OCI-LY1 (cell line): Measurements from ENCODE around the gene HLA-DOA.

Experiments used
- H2AFZ ChIP-seq: fragments of 200-600 bp; sonication (generic), shearing (Covaris generic); 2 replicates; pipeline ENCODE4 v1.6.0; 2014; ENCODE audit warnings: antibody characterized with exemption, mild to moderate bottlenecking, low read length
- H3F3A ChIP-seq: fragments of 200-600 bp; sonication (generic), shearing (Covaris generic); 2 replicates; pipeline ENCODE4 v1.6.0; 2014; ENCODE audit warnings: mild to moderate bottlenecking, antibody characterized with exemption, low read length, moderate library complexity; ENCODE audit not compliant: insufficient read depth
- H3K27ac ChIP-seq: fragments of 200-600 bp; sonication (generic); 2 replicates; pipeline ENCODE4 v1.5.1; 2014; ENCODE audit warnings: low read length, mixed run types, mild to moderate bottlenecking, low read depth; ENCODE audit not compliant: poor library complexity, severe bottlenecking
- H3K27me3 ChIP-seq: fragments of 200-600 bp; sonication (generic); 2 replicates; pipeline ENCODE4 v1.6.0; 2014; ENCODE audit warnings: antibody characterized with exemption, mild to moderate bottlenecking, low read length, moderate library complexity; ENCODE audit not compliant: insufficient read depth
- H3K36me3 ChIP-seq: fragments of 200-600 bp; sonication (generic); 2 replicates; pipeline ENCODE4 v1.6.1; 2014; ENCODE audit warnings: mild to moderate bottlenecking, antibody characterized with exemption, low read length, moderate library complexity, mixed read lengths; ENCODE audit not compliant: insufficient read depth
- H3K4me1 ChIP-seq: fragments of 200-600 bp; sonication (generic); 2 replicates; pipeline ENCODE4 v1.5.1; 2014; ENCODE audit warnings: mild to moderate bottlenecking, low read length, moderate library complexity; ENCODE audit not compliant: insufficient read depth, severe bottlenecking
- H3K4me2 ChIP-seq: fragments of 200-600 bp; sonication (generic), shearing (Covaris generic); 2 replicates; pipeline ENCODE4 v1.6.1; 2014; ENCODE audit warnings: low read length
- H3K4me3 ChIP-seq: fragments of 200-600 bp; sonication (generic); 2 replicates; pipeline ENCODE4 v1.5.1; 2014; ENCODE audit warnings: low read length, low read depth, mild to moderate bottlenecking, mixed read lengths; ENCODE audit not compliant: poor library complexity, severe bottlenecking
- H3K79me2 ChIP-seq: fragments of 200-600 bp; shearing (Covaris generic); 2 replicates; pipeline ENCODE4 v1.6.1; 2016; ENCODE audit warnings: mixed run types, low read length, mixed read lengths; ENCODE audit not compliant: insufficient read depth
- H3K9ac ChIP-seq: fragments of 200-600 bp; sonication (generic), shearing (Covaris generic); 2 replicates; pipeline ENCODE4 v1.6.1; 2014; ENCODE audit warnings: mild to moderate bottlenecking, low read length, mixed read lengths
- H3K9me2 ChIP-seq: fragments of 200-600 bp; sonication (generic), shearing (Covaris generic); 2 replicates; pipeline ENCODE4 v1.6.1; 2014; ENCODE audit warnings: low read depth, mild to moderate bottlenecking, low read length, mixed read lengths
- H3K9me3 ChIP-seq: fragments of 200-600 bp; shearing (Covaris generic); 2 replicates; pipeline ENCODE4 v1.6.1; 2014; ENCODE audit warnings: low read length, mixed read lengths
- H4K20me1 ChIP-seq: fragments of 200-600 bp; sonication (generic), shearing (Covaris generic); 2 replicates; pipeline ENCODE4 v1.6.0; 2016; ENCODE audit warnings: mild to moderate bottlenecking, low read length; ENCODE audit not compliant: insufficient read depth
- EZH2 ChIP-seq: fragments of 200-600 bp; sonication (generic), shearing (Covaris generic); IDR thresholded peaks from 2 replicates; pipeline ENCODE4 v1.8.0; 2017; ENCODE audit warnings: borderline replicate concordance, mixed run types, mild to moderate bottlenecking, antibody characterized with exemption, low read length, moderate library complexity, mixed read lengths
- TF ChIP-seq, protein P1 (sequence below): fragments of 200-600 bp; sonication (generic), shearing (Covaris generic); IDR thresholded peaks from 2 replicates; pipeline ENCODE4 v1.5.1; 2017; ENCODE audit warnings: mild to moderate bottlenecking, antibody characterized with exemption, low read length, moderate library complexity, mixed read lengths

The HLA-DOA gene

DNA sequence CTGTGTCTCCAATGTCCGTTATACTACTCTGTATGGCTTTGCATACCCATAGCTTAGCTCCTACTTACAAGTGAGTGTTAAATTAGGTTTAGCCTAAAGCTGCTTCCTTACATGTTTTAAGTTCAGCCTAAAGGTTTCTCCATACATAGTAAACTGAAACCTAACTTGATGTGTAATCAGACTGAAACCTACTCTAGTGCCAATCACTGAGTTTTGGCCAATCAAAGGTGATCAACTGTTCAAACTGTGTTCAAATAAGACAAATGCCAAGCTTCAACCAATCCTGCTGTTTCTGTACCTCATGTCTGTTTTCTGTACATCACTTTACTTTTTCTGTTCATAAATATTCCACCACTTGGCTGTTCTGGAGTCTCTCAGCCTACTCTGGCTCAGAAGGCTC is 20.0 kb downstream of the HLA-DOA start:
- H3K9ac ChIP-seq, result no peak overlapping the region

GRCh38 chr6:32984622-32985389 is 24.6 kb downstream of the HLA-DOA start:
- Histone ChIP-seq H3K27ac (peak overlapping the region; percentile 75), H3K9me3 (no peaks in the 10 kb centered on the region), H3K4me1 (peaks cover 4% of the 10 kb centered on the region), H3K36me3 (peaks cover 38% of the 10 kb centered on the region), H3K4me2 (no peak overlapping the region), H3K9me2 (no peaks in the 10 kb centered on the region), H3K4me3 (no peak overlapping the region), H4K20me1 (no peaks in the 10 kb centered on the region), H3K79me2 (no peaks in the 10 kb centered on the region), H3F3A (peaks cover 41% of the 10 kb centered on the region), H3K27me3 (no peaks in the 10 kb centered on the region), H2AFZ (no peak overlapping the region), H3K9ac (no peak overlapping the region)
- TF ChIP-seq, protein P1, sequence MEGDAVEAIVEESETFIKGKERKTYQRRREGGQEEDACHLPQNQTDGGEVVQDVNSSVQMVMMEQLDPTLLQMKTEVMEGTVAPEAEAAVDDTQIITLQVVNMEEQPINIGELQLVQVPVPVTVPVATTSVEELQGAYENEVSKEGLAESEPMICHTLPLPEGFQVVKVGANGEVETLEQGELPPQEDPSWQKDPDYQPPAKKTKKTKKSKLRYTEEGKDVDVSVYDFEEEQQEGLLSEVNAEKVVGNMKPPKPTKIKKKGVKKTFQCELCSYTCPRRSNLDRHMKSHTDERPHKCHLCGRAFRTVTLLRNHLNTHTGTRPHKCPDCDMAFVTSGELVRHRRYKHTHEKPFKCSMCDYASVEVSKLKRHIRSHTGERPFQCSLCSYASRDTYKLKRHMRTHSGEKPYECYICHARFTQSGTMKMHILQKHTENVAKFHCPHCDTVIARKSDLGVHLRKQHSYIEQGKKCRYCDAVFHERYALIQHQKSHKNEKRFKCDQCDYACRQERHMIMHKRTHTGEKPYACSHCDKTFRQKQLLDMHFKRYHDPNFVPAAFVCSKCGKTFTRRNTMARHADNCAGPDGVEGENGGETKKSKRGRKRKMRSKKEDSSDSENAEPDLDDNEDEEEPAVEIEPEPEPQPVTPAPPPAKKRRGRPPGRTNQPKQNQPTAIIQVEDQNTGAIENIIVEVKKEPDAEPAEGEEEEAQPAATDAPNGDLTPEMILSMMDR, result peak; percentile 91
- TF ChIP-seq EZH2, result no peak

More for the DNA sequence above, 20.0 kb downstream of the HLA-DOA start:
- Histone ChIP-seq H2AFZ (no peak overlapping the region), H3K9me3 (no peaks in the 10 kb centered on the region), H3K9me2 (no peaks in the 10 kb centered on the region), H3K36me3 (no peaks in the 10 kb centered on the region; the same call in 1 of the 2 replicates), H3K27me3 (no peaks in the 10 kb centered on the region; the same call in 1 of the 2 replicates), H3K4me1 (peaks cover 3% of the 10 kb centered on the region), H3K27ac (no peak overlapping the region), H3K79me2 (no peaks in the 10 kb centered on the region), H3F3A (peaks cover 2% of the 10 kb centered on the region), H3K4me3 (no peak overlapping the region), H4K20me1 (no peaks in the 10 kb centered on the region), H3K4me2 (no peak overlapping the region)
- no peak for TF ChIP-seq EZH2
- TF ChIP-seq, protein P1, result no peak

GRCh38 chr6:32983964-32984621 is 25.3 kb downstream of the HLA-DOA start:
- H3K4me2 ChIP-seq, result no peak overlapping the region
- H3K4me3 ChIP-seq, result no peak overlapping the region
- no peaks in the 10 kb centered on the region for H3K27me3 ChIP-seq
- H3K9me3 ChIP-seq, result no peaks in the 10 kb centered on the region
- TF ChIP-seq, protein P1, result no peak
- TF ChIP-seq EZH2, result no peak
- H3F3A ChIP-seq, result peaks cover 47% of the 10 kb centered on the region
- H2AFZ ChIP-seq, result no peak overlapping the region
- H3K36me3 ChIP-seq, result peaks cover 46% of the 10 kb centered on the region
- no peaks in the 10 kb centered on the region for H4K20me1 ChIP-seq
- no peaks in the 10 kb centered on the region for H3K9me2 ChIP-seq
- H3K79me2 ChIP-seq, result no peaks in the 10 kb centered on the region
- H3K4me1 ChIP-seq, result peaks cover 4% of the 10 kb centered on the region
- H3K27ac ChIP-seq, result peak overlapping the region; percentile 75
- no peak overlapping the region for H3K9ac ChIP-seq
